Chondrocyte (in vitro differentiated cells): ENCODE data around the gene NKD1. TPM values are rescaled to one million over a fixed set of nuclear protein-coding genes. Genes with fewer than 3 reads are reported as not detected.

Source experiments
- DNase-seq: peaks from one replicate; pipeline ENCODE4 v3.0.0; 2021; ENCODE audit warnings: mixed read lengths, low spot score
- H3K27ac Mint-ChIP-seq: one replicate; pipeline ENCODE4 v1.8.0; 2021; ENCODE audit warnings: mild to moderate bottlenecking, moderate library complexity, mixed read lengths; ENCODE audit not compliant: unreplicated experiment
- H3K27me3 Mint-ChIP-seq: 2 replicates; pipeline ENCODE4 v1.8.0; 2021; ENCODE audit warnings: low read depth, mixed read lengths
- H3K36me3 Mint-ChIP-seq: 2 replicates; pipeline ENCODE4 v1.8.0; 2021; ENCODE audit warnings: low read depth, mixed read lengths
- H3K4me1 Mint-ChIP-seq: 2 replicates; pipeline ENCODE4 v1.8.0; 2021; ENCODE audit warnings: low read depth, mild to moderate bottlenecking, mixed read lengths
- H3K4me3 Mint-ChIP-seq: one replicate; pipeline ENCODE4 v1.8.0; 2021; ENCODE audit warnings: mild to moderate bottlenecking, moderate library complexity, mixed read lengths; ENCODE audit not compliant: unreplicated experiment
- H3K9me3 Mint-ChIP-seq: 2 replicates; pipeline ENCODE4 v1.8.0; 2021; ENCODE audit warnings: low read depth, mixed read lengths
- CTCF ChIP-seq: fragments of 200-600 bp; sonication (generic); IDR thresholded peaks from 2 replicates; pipeline ENCODE4 v1.5.0; 2021; ENCODE audit warnings: antibody characterized with exemption, mild to moderate bottlenecking, moderate library complexity
- total RNA-seq: library from RNA; stranded (reverse); gene quantifications from 3 replicates; pipeline ENCODE4 v1.2.1, GENCODE V29; 2021

NKD1 gene
- total RNA-seq, 1 donor from 2014 or later, result 8.0 TPM

- peaks cover 9% of the 10 kb centered on the region for H3K36me3 Mint-ChIP-seq
- no peak for DNase-seq
- no peak overlapping the region for H3K4me3 Mint-ChIP-seq
- H3K4me1 Mint-ChIP-seq, result no peaks in the 10 kb centered on the region
- H3K27ac Mint-ChIP-seq, result no peak overlapping the region
- no peak for TF ChIP-seq CTCF
- H3K27me3 Mint-ChIP-seq, result peaks cover 6% of the 10 kb centered on the region
- peaks cover 5% of the 10 kb centered on the region for H3K9me3 Mint-ChIP-seq
Observed at GRCh38 chr16:50566014-50566962, 18.1 kb downstream of the NKD1 start.

- Mint-ChIP-seq H3K9me3 (no peaks in the 10 kb centered on the region), H3K27me3 (peaks cover 13% of the 10 kb centered on the region), H3K4me1 (peaks cover 1% of the 10 kb centered on the region), H3K27ac (no peak overlapping the region), H3K36me3 (peaks cover 5% of the 10 kb centered on the region), H3K4me3 (no peak overlapping the region)
- no peak for DNase-seq
- TF ChIP-seq CTCF, result no peak
Observed at GRCh38 chr16:50567651-50568050, 19.5 kb downstream of the NKD1 start.

- no peak overlapping the region for H3K4me3 Mint-ChIP-seq
- no peak overlapping the region for H3K27ac Mint-ChIP-seq
- no peaks in the 10 kb centered on the region for H3K9me3 Mint-ChIP-seq
- peaks cover 5% of the 10 kb centered on the region for H3K36me3 Mint-ChIP-seq
- H3K27me3 Mint-ChIP-seq, result peaks cover 13% of the 10 kb centered on the region
- no peak for TF ChIP-seq CTCF
- no peak for DNase-seq
- H3K4me1 Mint-ChIP-seq, result peaks cover 4% of the 10 kb centered on the region
Observed at GRCh38 chr16:50568187-50568815, 20.1 kb downstream of the NKD1 start.

- Mint-ChIP-seq H3K4me3 (no peak overlapping the region), H3K4me1 (peaks cover 18% of the 10 kb centered on the region), H3K36me3 (peaks cover 5% of the 10 kb centered on the region), H3K9me3 (no peaks in the 10 kb centered on the region), H3K27me3 (peaks cover 13% of the 10 kb centered on the region), H3K27ac (no peak overlapping the region)
- no peak for DNase-seq
- TF ChIP-seq CTCF, result no peak
Observed at GRCh38 chr16:50570354-50570753, 22.2 kb downstream of the NKD1 start.

- Mint-ChIP-seq H3K27me3 (peaks cover 10% of the 10 kb centered on the region), H3K4me3 (no peak overlapping the region), H3K4me1 (peaks cover 19% of the 10 kb centered on the region), H3K27ac (no peak overlapping the region), H3K9me3 (no peaks in the 10 kb centered on the region), H3K36me3 (peaks cover 5% of the 10 kb centered on the region)
- TF ChIP-seq CTCF, result no peak
- DNase-seq, result no peak
Observed at GRCh38 chr16:50570808-50571598, 22.8 kb downstream of the NKD1 start.
